PC-3 (cell line): ENCODE results near the gene ACAP1.

Source experiments
- EZH2 ChIP-seq: fragments of 300-600 bp; sonication (generic); IDR thresholded peaks from one replicate; pipeline ENCODE4 v1.6.1; 2017; ENCODE audit warnings: antibody characterized with exemption, mild to moderate bottlenecking, low read length; ENCODE audit not compliant: unreplicated experiment
- EZH2phosphoT487 ChIP-seq: fragments of 300-600 bp; sonication (generic); IDR thresholded peaks from 2 replicates; pipeline ENCODE4 v1.6.1; 2018; ENCODE audit warnings: mild to moderate bottlenecking, antibody characterized with exemption, low read length, borderline replicate concordance
- TF ChIP-seq, protein P1 (sequence below): fragments of 300-600 bp; sonication (generic); conservative IDR thresholded peaks from 2 replicates; pipeline ENCODE4 v1.5.1; 2017; ENCODE audit warnings: antibody characterized with exemption, low read depth, mild to moderate bottlenecking, low read length

- TF ChIP-seq, protein P1, sequence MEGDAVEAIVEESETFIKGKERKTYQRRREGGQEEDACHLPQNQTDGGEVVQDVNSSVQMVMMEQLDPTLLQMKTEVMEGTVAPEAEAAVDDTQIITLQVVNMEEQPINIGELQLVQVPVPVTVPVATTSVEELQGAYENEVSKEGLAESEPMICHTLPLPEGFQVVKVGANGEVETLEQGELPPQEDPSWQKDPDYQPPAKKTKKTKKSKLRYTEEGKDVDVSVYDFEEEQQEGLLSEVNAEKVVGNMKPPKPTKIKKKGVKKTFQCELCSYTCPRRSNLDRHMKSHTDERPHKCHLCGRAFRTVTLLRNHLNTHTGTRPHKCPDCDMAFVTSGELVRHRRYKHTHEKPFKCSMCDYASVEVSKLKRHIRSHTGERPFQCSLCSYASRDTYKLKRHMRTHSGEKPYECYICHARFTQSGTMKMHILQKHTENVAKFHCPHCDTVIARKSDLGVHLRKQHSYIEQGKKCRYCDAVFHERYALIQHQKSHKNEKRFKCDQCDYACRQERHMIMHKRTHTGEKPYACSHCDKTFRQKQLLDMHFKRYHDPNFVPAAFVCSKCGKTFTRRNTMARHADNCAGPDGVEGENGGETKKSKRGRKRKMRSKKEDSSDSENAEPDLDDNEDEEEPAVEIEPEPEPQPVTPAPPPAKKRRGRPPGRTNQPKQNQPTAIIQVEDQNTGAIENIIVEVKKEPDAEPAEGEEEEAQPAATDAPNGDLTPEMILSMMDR: no peak
- no peak for TF ChIP-seq EZH2phosphoT487
- TF ChIP-seq EZH2: no peak
Observed at GRCh38 chr17:7317161-7317803, 19.0 kb upstream of the ACAP1 start.
